ENCODE data around the gene ITGAD.

Gene ITGAD

GRCh38 chr16:31375231-31375630, 17.9 kb upstream of the ITGAD start:
- H3K36me3 ChIP-seq (ENCODE audit: insufficient read depth, low read length), result no peaks in the 10 kb centered on the region
- H2AFZ ChIP-seq (ENCODE audit: low read length), result no peak overlapping the region
- H3K9ac ChIP-seq (ENCODE audit: low read length), result no peak overlapping the region
- TF ChIP-seq CTCF (IDR thresholded peaks at IDR 0.05; ENCODE audit: low read length) (no peak), EZH2 (IDR thresholded peaks at IDR 0.05; ENCODE audit: borderline replicate concordance, low read length) (no peak)
- H3K9me2 ChIP-seq (ENCODE audit: low read depth, low read length), result no peaks in the 10 kb centered on the region
- H3K4me1 ChIP-seq (ENCODE audit: insufficient read depth, low read length, severe bottlenecking), result no peaks in the 10 kb centered on the region
- no peak overlapping the region for H3K4me2 ChIP-seq (ENCODE audit: low read length)
- no peak overlapping the region for H3K4me3 ChIP-seq (ENCODE audit: low read depth, low read length, poor library complexity, severe bottlenecking)
- no peaks in the 10 kb centered on the region for H4K20me1 ChIP-seq (ENCODE audit: insufficient read depth, low read length)
- no peak overlapping the region for H3K27ac ChIP-seq (ENCODE audit: low read depth, low read length, poor library complexity, severe bottlenecking)
- H3K9me3 ChIP-seq (ENCODE audit: low read length), result no peaks in the 10 kb centered on the region
- H3K79me2 ChIP-seq (ENCODE audit: insufficient read depth, low read length), result no peaks in the 10 kb centered on the region
- H3K27me3 ChIP-seq (ENCODE audit: insufficient read depth, low read length), result no peaks in the 10 kb centered on the region
- no peaks in the 10 kb centered on the region for H3F3A ChIP-seq (ENCODE audit: insufficient read depth, low read length)

GRCh38 chr16:31376705-31377104, 16.4 kb upstream of the ITGAD start:
- no peaks in the 10 kb centered on the region for H3K4me1 ChIP-seq (ENCODE audit: insufficient read depth, low read length, severe bottlenecking)
- no peak overlapping the region for H3K4me2 ChIP-seq (ENCODE audit: low read length)
- no peaks in the 10 kb centered on the region for H4K20me1 ChIP-seq (ENCODE audit: insufficient read depth, low read length)
- H3K9me2 ChIP-seq (ENCODE audit: low read depth, low read length), result no peaks in the 10 kb centered on the region
- H3K36me3 ChIP-seq (ENCODE audit: insufficient read depth, low read length), result no peaks in the 10 kb centered on the region
- TF ChIP-seq EZH2 (IDR thresholded peaks at IDR 0.05; ENCODE audit: borderline replicate concordance, low read length) (no peak), CTCF (IDR thresholded peaks at IDR 0.05; ENCODE audit: low read length) (no peak)
- no peak overlapping the region for H3K4me3 ChIP-seq (ENCODE audit: low read depth, low read length, poor library complexity, severe bottlenecking)
- H3F3A ChIP-seq (ENCODE audit: insufficient read depth, low read length), result no peaks in the 10 kb centered on the region
- H3K27ac ChIP-seq (ENCODE audit: low read depth, low read length, poor library complexity, severe bottlenecking), result no peak overlapping the region
- no peaks in the 10 kb centered on the region for H3K79me2 ChIP-seq (ENCODE audit: insufficient read depth, low read length)
- H3K9ac ChIP-seq (ENCODE audit: low read length), result no peak overlapping the region
- no peak overlapping the region for H2AFZ ChIP-seq (ENCODE audit: low read length)
- no peaks in the 10 kb centered on the region for H3K27me3 ChIP-seq (ENCODE audit: insufficient read depth, low read length)
- H3K9me3 ChIP-seq (ENCODE audit: low read length), result no peaks in the 10 kb centered on the region

- Histone ChIP-seq H3K27me3 (ENCODE audit: insufficient read depth, low read length) (no peaks in the 10 kb centered on the region), H3K4me1 (ENCODE audit: insufficient read depth, low read length, severe bottlenecking) (no peaks in the 10 kb centered on the region), H3K4me2 (ENCODE audit: low read length) (no peak overlapping the region), H2AFZ (ENCODE audit: low read length) (no peak overlapping the region), H3K36me3 (ENCODE audit: insufficient read depth, low read length) (no peaks in the 10 kb centered on the region), H3K4me3 (ENCODE audit: low read depth, low read length, poor library complexity, severe bottlenecking) (no peak overlapping the region), H3F3A (ENCODE audit: insufficient read depth, low read length) (no peaks in the 10 kb centered on the region), H3K9me3 (ENCODE audit: low read length) (no peaks in the 10 kb centered on the region), H4K20me1 (ENCODE audit: insufficient read depth, low read length) (no peaks in the 10 kb centered on the region), H3K9me2 (ENCODE audit: low read depth, low read length) (no peaks in the 10 kb centered on the region), H3K9ac (ENCODE audit: low read length) (no peak overlapping the region), H3K79me2 (ENCODE audit: insufficient read depth, low read length) (no peaks in the 10 kb centered on the region), H3K27ac (ENCODE audit: low read depth, low read length, poor library complexity, severe bottlenecking) (no peak overlapping the region)
- TF ChIP-seq CTCF (IDR thresholded peaks at IDR 0.05; ENCODE audit: low read length) (no peak), EZH2 (IDR thresholded peaks at IDR 0.05; ENCODE audit: borderline replicate concordance, low read length) (no peak)
Measured at GRCh38 chr16:31377210-31377903, 15.8 kb upstream of the ITGAD start.

Measured in OCI-LY1 (cell line).